K562 (cell line): Measurements from ENCODE around the gene SIDT2. TPM values are rescaled to one million over a fixed set of nuclear protein-coding genes. Genes with fewer than 3 reads are reported as not detected.

Source experiments
- ATAC-seq: fragments of 200-7000 bp; cut with Tn5 transposase; 3 replicates; pipeline ENCODE4 v1.9.1; 2020; ENCODE audit warnings: moderate library complexity
- BruUV-seq: library from RNA; stranded (reverse); fragments of 400-500 nt; replicated peaks from 2 replicates; lab custom pipeline; 2021; lab: Mats Ljungman, UMichigan
- CTCF ChIA-PET: fragments of 300-600 bp; formaldehyde crosslinking; extraction: SDS; loops from one replicate; lab custom pipeline; 2021; ENCODE audit warnings: low intra/inter-chr PET ratio; lab: Yijun Ruan, JAX
- POLR2A ChIA-PET: fragments of 300-600, 350-650 bp; sonication (Branson Sonifier 250); formaldehyde crosslinking; extraction: SDS; loops from one replicate; lab custom pipeline; 2021; ENCODE audit warnings: antibody characterized with exemption, inconsistent platforms; lab: Yijun Ruan, JAX
- DNase-seq, 4 experiments: peaks; one replicate each; pipeline versions ENCODE4 v3.0.0 to v3.0.0-alpha.2; 2011 to 2018; ENCODE audit warnings: low spot score in 3 of 4, mixed read lengths in 3 of 4; ENCODE audit errors: extremely low read depth in 1 of 4
- FAIRE-seq: peaks from 2 replicates; lab custom pipeline; 2011; peaks lifted over from hg19 to GRCh38; lab: Jason Lieb, UNC
- H2AFZ ChIP-seq: 2 replicates; pipeline ENCODE4 v1.6.0; 2011; ENCODE audit warnings: low read depth, low read length, control low read depth, inconsistent platforms
- H3K27ac ChIP-seq: fragments of 200-600 bp; 3 replicates; pipeline ENCODE4 v1.8.0; 2011; ENCODE audit warnings: low read depth, mild to moderate bottlenecking, control low read depth, inconsistent platforms, low read length, moderate library complexity, mixed read lengths; ENCODE audit errors: extremely low read depth
- H3K27me3 ChIP-seq, 2 experiments: fragments of 300-600 bp in 1 of 2; 2 replicates in 1 of 2; 3 replicates in 1 of 2; pipeline versions ENCODE4 v1.6.0 to v1.8.0; 2011; ENCODE audit warnings: inconsistent platforms in 2 of 2, low read length in 2 of 2, mild to moderate bottlenecking in 1 of 2, mixed read lengths in 1 of 2, moderate library complexity in 1 of 2; ENCODE audit not compliant: control insufficient read depth in 2 of 2, insufficient read depth in 2 of 2
- H3K36me3 ChIP-seq: fragments of 300-600 bp; 3 replicates; pipeline ENCODE4 v1.8.0; 2011; ENCODE audit warnings: mild to moderate bottlenecking, low read length, inconsistent platforms; ENCODE audit not compliant: control insufficient read depth, insufficient read depth
- H3K4me1 ChIP-seq, 2 experiments: fragments of 200-600 bp in 1 of 2; replicated peaks in 1 of 2; 2 replicates in 1 of 2; 3 replicates in 1 of 2; pipeline versions ENCODE4 v1.5.1 to v1.8.0; 2011; ENCODE audit warnings: inconsistent platforms in 2 of 2, low read length in 2 of 2, mild to moderate bottlenecking in 1 of 2, mixed read lengths in 1 of 2, moderate library complexity in 1 of 2; ENCODE audit not compliant: control insufficient read depth in 2 of 2, insufficient read depth in 2 of 2
- H3K4me2 ChIP-seq: 2 replicates; pipeline ENCODE4 v1.6.1; 2011; ENCODE audit warnings: low read length, control low read depth, inconsistent platforms, mixed read lengths; ENCODE audit not compliant: insufficient read depth
- H3K4me3 ChIP-seq: fragments of 200-600 bp; sonication (generic), shearing (Covaris generic); 2 replicates; pipeline ENCODE4 v1.5.1; 2016; ENCODE audit warnings: control low read depth, inconsistent platforms
- H3K79me2 ChIP-seq: fragments of 200-600 bp; 3 replicates; pipeline ENCODE4 v1.8.0; 2011; ENCODE audit warnings: low read length, inconsistent platforms; ENCODE audit not compliant: control insufficient read depth, insufficient read depth
- H3K9ac ChIP-seq, 2 experiments: 2 replicates each; pipeline versions ENCODE4 v1.6.0 to v1.6.1; 2011; ENCODE audit warnings: low read depth in 2 of 2, low read length in 2 of 2, control low read depth in 1 of 2, inconsistent platforms in 1 of 2, mild to moderate bottlenecking in 1 of 2, mixed read lengths in 1 of 2; ENCODE audit not compliant: insufficient read depth in 1 of 2
- H3K9me1 ChIP-seq: one replicate; pipeline ENCODE4 v1.6.0; 2011; ENCODE audit warnings: inconsistent platforms, mild to moderate bottlenecking, low read length, moderate library complexity; ENCODE audit not compliant: control insufficient read depth, insufficient read depth
- H3K9me3 ChIP-seq: replicated peaks from 2 replicates; pipeline ENCODE4 v1.5.1; 2011; ENCODE audit warnings: low read depth, low read length, inconsistent platforms; ENCODE audit not compliant: control insufficient read depth, insufficient read depth
- H4K20me1 ChIP-seq: replicated peaks from 2 replicates; pipeline ENCODE4 v1.6.1; 2011; ENCODE audit warnings: low read length, inconsistent platforms, mixed read lengths; ENCODE audit not compliant: control insufficient read depth, insufficient read depth
- WGBS: fragments of 100-300 bp; shearing (Covaris generic); methylation state at CpG from one replicate; pipeline ENCODE4 v1.1.6; 2016; ENCODE audit warnings: low coverage, mixed read lengths; ENCODE audit not compliant: insufficient coverage; ENCODE audit errors: missing lambda C conversion rate; 5-methylcytosine and 5-hydroxymethylcytosine counted together
- in situ Hi-C: fragments of 300-500 bp; cut with MboI; formaldehyde crosslinking; loops from 4 replicates; pipeline ENCODE4 v1.15.0; 2018; ENCODE audit warnings: inconsistent platforms, mixed read lengths
- intact Hi-C: fragments of 100-400 bp; cut with micrococcal nuclease; formaldehyde crosslinking; loops from 2 replicates; pipeline ENCODE4 v1.14.2; 2022
- polyA plus RNA-seq, 8 experiments: library from polyadenylated mRNA; depleted of rRNA in 4 of 8; stranded (reverse) in 5 of 8; unstranded in 3 of 8; fragments of >200 nt; fragmentation: Nextera tagmentation in 2 of 8; fragmentation: Illumina TruSeq in 1 of 8; extraction: Ambion mirVana in 2 of 8; extraction: Trizol in 1 of 8; gene quantifications; 2 replicates each; pipeline versions ENCODE4 v1.2.1 to v1.2.3, GENCODE V29; 2011 to 2014; ENCODE audit warnings: inconsistent platforms in 1 of 8, missing spikeins in 1 of 8
- total RNA-seq, 7 experiments: library from RNA; depleted of rRNA in 6 of 7; stranded (reverse); fragments of >200 nt in 6 of 7; fragmentation: Illumina TruSeq in 2 of 7; extraction: Trizol in 2 of 7; gene quantifications; 2 replicates each; pipeline versions ENCODE4 v1.2.1 to v1.2.3, GENCODE V29; 2011 to 2021; ENCODE audit warnings: low replicate concordance in 1 of 7
- TF ChIP-seq, protein P1 (sequence below), 2 experiments: IDR thresholded peaks; 2 replicates each; pipeline ENCODE4 v1.6.1; 2012; ENCODE audit warnings: improper control_type of control experiment in 2 of 2, low read depth in 2 of 2, low read length in 2 of 2, borderline replicate concordance in 1 of 2
- TF ChIP-seq, protein P2 (sequence below): sonication (generic); IDR thresholded peaks from 2 replicates; pipeline ENCODE4 v1.6.1; 2016

Gene SIDT2
- total and polyA plus RNA-seq, 9 of the 15 experiments (the other 6 are each of a cell fraction or from before 2014, with no cell fraction given), result 2.4 to 20.2 (median 6.5) TPM

DNA sequence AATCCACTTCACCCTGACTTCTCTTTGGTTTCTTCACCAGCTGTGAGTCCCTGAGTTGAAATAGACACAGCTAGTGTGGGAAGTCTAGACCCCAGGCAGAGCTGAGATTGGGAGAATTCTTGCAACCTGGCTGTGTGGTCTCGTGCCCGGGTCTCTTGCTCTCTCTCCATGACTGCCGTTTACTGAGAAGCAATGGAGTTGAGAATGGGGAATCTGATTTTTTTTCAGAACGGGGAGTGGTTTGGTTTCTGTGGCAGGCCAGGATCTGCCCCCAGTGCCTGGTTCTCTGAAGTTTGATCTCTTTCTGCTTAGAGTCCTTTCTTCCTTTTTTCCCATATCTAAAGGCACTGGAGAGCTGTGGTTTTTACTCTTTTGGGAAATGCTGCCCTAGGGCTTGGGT lies 1.5 kb downstream of the SIDT2 start:
- Histone ChIP-seq H3K4me2 (peak overlapping the region; percentile 86), H3K27ac (peak overlapping the region; percentile 67; the same call in 1 of the 3 replicates), H3K9me1 (no peaks in the 10 kb centered on the region), H3K79me2 (peaks cover 18% of the 10 kb centered on the region), H4K20me1 (no peaks in the 10 kb centered on the region), H3K36me3 (peaks cover 22% of the 10 kb centered on the region), H3K9ac (peak overlapping the region; percentile 69 to 91; a peak in 3 of 4 replicates), H2AFZ (0 out of 2 replicates have a peak overlapping the region, but pooled peaks have one; percentile 76), H3K27me3 (no peaks in the 10 kb centered on the region), H3K4me1 (peaks cover 24 to 38% of the 10 kb centered on the region in 2 experiments), H3K9me3 (no peaks in the 10 kb centered on the region), H3K4me3 (peak overlapping the region; percentile 49)
- intact Hi-C loops (no loop called here), in situ Hi-C loops (no loop called here)
- no TSS peak for BruUV-seq
- ChIA-PET CTCF (interaction anchor here (1.9 to 2.9 kb wide), 2 partner anchors 25 to 46 kb away, joined by 5 to 12 read pairs; no protein-coding TSS in a partner anchor), POLR2A (interaction anchor here (0.9 to 3.5 kb wide), 9 partner anchors 13 to 207 kb away, joined by 3 to 17 read pairs (median 5); partner anchors contain the start of gene PAFAH1B2)
- DNase-seq, result peak in 1 of 4 experiments; percentile 23
- ATAC-seq, result no peak
- TF ChIP-seq, protein P1, sequence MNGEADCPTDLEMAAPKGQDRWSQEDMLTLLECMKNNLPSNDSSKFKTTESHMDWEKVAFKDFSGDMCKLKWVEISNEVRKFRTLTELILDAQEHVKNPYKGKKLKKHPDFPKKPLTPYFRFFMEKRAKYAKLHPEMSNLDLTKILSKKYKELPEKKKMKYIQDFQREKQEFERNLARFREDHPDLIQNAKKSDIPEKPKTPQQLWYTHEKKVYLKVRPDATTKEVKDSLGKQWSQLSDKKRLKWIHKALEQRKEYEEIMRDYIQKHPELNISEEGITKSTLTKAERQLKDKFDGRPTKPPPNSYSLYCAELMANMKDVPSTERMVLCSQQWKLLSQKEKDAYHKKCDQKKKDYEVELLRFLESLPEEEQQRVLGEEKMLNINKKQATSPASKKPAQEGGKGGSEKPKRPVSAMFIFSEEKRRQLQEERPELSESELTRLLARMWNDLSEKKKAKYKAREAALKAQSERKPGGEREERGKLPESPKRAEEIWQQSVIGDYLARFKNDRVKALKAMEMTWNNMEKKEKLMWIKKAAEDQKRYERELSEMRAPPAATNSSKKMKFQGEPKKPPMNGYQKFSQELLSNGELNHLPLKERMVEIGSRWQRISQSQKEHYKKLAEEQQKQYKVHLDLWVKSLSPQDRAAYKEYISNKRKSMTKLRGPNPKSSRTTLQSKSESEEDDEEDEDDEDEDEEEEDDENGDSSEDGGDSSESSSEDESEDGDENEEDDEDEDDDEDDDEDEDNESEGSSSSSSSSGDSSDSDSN (IDR thresholded peaks at IDR 0.05; ENCODE audit: borderline replicate concordance in 1 of 2, low read depth in 2 of 2, low read length in 2 of 2), result 0 out of 4 replicates have a peak, but pooled peaks of 1 of the 2 experiments have one; percentile 20
- TF ChIP-seq, protein P2, sequence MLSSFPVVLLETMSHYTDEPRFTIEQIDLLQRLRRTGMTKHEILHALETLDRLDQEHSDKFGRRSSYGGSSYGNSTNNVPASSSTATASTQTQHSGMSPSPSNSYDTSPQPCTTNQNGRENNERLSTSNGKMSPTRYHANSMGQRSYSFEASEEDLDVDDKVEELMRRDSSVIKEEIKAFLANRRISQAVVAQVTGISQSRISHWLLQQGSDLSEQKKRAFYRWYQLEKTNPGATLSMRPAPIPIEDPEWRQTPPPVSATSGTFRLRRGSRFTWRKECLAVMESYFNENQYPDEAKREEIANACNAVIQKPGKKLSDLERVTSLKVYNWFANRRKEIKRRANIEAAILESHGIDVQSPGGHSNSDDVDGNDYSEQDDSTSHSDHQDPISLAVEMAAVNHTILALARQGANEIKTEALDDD, result no peak
- peak; percentile 29 for FAIRE-seq
- 20% methylated on average over 4 of the region's 4 CpGs for WGBS
